K562 (cell line): Measurements from ENCODE around the gene RNPEP. TPM values are rescaled to one million over a fixed set of nuclear protein-coding genes. Genes with fewer than 3 reads are reported as not detected.
A peak's percentile ranks its signal among the peaks of the same experiment; 100 is the strongest.

ENCODE experiments used
- ATF6 ChIP-seq: sonication (generic); formaldehyde crosslinking; IDR thresholded peaks from 2 replicates; pipeline ENCODE4 v1.4.0; 2020; ENCODE audit warnings: mild to moderate bottlenecking, missing genetic modification reagents
- BACH1 ChIP-seq: fragments of 200-800 bp; sonication (Bioruptor generic); IDR thresholded peaks from 2 replicates; pipeline ENCODE4 v1.6.1; 2016; ENCODE audit warnings: missing genetic modification characterization, missing compliant biosample characterization
- ESRRA ChIP-seq: fragments of 450-650 bp; IDR thresholded peaks from 2 replicates; pipeline ENCODE4 v1.6.1; 2014; ENCODE audit warnings: low read depth, mild to moderate bottlenecking, moderate library complexity, borderline replicate concordance
- ETV1 ChIP-seq: fragments of 450-650 bp; conservative IDR thresholded peaks from 2 replicates; pipeline ENCODE4 v1.6.1; 2016; ENCODE audit warnings: missing genetic modification characterization, control low read depth, low read depth, missing compliant biosample characterization
- FOXP1 ChIP-seq: sonication (generic); formaldehyde crosslinking; IDR thresholded peaks from 2 replicates; pipeline ENCODE4 v1.8.0; 2022; ENCODE audit warnings: mild to moderate bottlenecking, missing genetic modification reagents
- JUN ChIP-seq, 2 experiments: sonication (generic) in 1 of 2; formaldehyde crosslinking in 1 of 2; IDR thresholded peaks; 2 replicates each; pipeline versions ENCODE4 v1.6.1 to v1.8.0; 2012 to 2022; ENCODE audit warnings: borderline replicate concordance in 2 of 2, mild to moderate bottlenecking in 2 of 2, improper control_type of control experiment in 1 of 2, low read depth in 1 of 2, low read length in 1 of 2, missing genetic modification reagents in 1 of 2
- L3MBTL2 ChIP-seq: fragments of 450-650 bp; IDR thresholded peaks from 2 replicates; pipeline ENCODE4 v1.6.1; 2016; ENCODE audit warnings: mild to moderate bottlenecking, moderate library complexity
- MITF ChIP-seq: IDR thresholded peaks from 2 replicates; pipeline ENCODE4 v1.6.1; 2014; ENCODE audit warnings: antibody characterized with exemption
- NR2F6 ChIP-seq: fragments of 450-650 bp; formaldehyde crosslinking; IDR thresholded peaks from 2 replicates; pipeline ENCODE4 v1.4.0; 2020; ENCODE audit warnings: mild to moderate bottlenecking
- NR4A1 ChIP-seq, 2 experiments: fragments of 250-450 bp in 1 of 2; fragments of 450-650 bp in 1 of 2; sonication (Bioruptor Pico) in 1 of 2; IDR thresholded peaks; 2 replicates each; pipeline versions ENCODE4 v1.4.0 to v1.6.1; 2016 to 2020; ENCODE audit warnings: mild to moderate bottlenecking in 2 of 2, missing compliant biosample characterization in 1 of 2, missing genetic modification characterization in 1 of 2, moderate library complexity in 1 of 2
- POLR2G ChIP-seq: fragments of 200-400 bp; formaldehyde crosslinking; IDR thresholded peaks from 2 replicates; pipeline ENCODE4 v1.6.1; 2017; ENCODE audit warnings: low read depth, mild to moderate bottlenecking, antibody characterized with exemption, low read length, moderate library complexity
- RBBP5 ChIP-seq: fragments of 200-600 bp; sonication (generic); IDR thresholded peaks from 2 replicates; pipeline ENCODE4 v1.6.1; 2012; ENCODE audit warnings: borderline replicate concordance, mild to moderate bottlenecking, low read length, control low read depth, inconsistent platforms; ENCODE audit not compliant: insufficient read depth, poor library complexity, severe bottlenecking
- RNF2 ChIP-seq: sonication (generic); IDR thresholded peaks from 2 replicates; pipeline ENCODE4 v1.6.1; 2016
- SREBF2 ChIP-seq: sonication (generic); formaldehyde crosslinking; IDR thresholded peaks from 2 replicates; pipeline ENCODE4 v1.4.0; 2020; ENCODE audit warnings: mild to moderate bottlenecking, missing genetic modification reagents
- STAT6 ChIP-seq: sonication (generic); formaldehyde crosslinking; IDR thresholded peaks from 2 replicates; pipeline ENCODE4 v1.8.1; 2023; ENCODE audit warnings: mild to moderate bottlenecking, missing genetic modification reagents
- TEAD4 ChIP-seq, 2 experiments: sonication (generic) in 1 of 2; formaldehyde crosslinking in 1 of 2; IDR thresholded peaks; 2 replicates each; pipeline versions ENCODE4 v1.6.1 to v1.8.0; 2012 to 2022; ENCODE audit warnings: borderline replicate concordance in 1 of 2, inconsistent platforms in 1 of 2, low read length in 1 of 2, mild to moderate bottlenecking in 1 of 2, missing genetic modification reagents in 1 of 2
- ZBTB17 ChIP-seq: fragments of 450-650 bp; formaldehyde crosslinking; IDR thresholded peaks from 2 replicates; pipeline ENCODE4 v1.4.0; 2020; ENCODE audit warnings: mild to moderate bottlenecking
- ZC3H4 ChIP-seq: sonication (generic); formaldehyde crosslinking; IDR thresholded peaks from 2 replicates; pipeline ENCODE4 v1.9.0; 2021; ENCODE audit warnings: missing genetic modification reagents, borderline replicate concordance
- ZFX ChIP-seq: sonication (generic); formaldehyde crosslinking; IDR thresholded peaks from 2 replicates; pipeline ENCODE4 v1.8.0; 2022; ENCODE audit warnings: mild to moderate bottlenecking, missing genetic modification reagents, moderate library complexity
- ZNF347 ChIP-seq: fragments of 450-650 bp; formaldehyde crosslinking; IDR thresholded peaks from 2 replicates; pipeline ENCODE4 v1.4.0; 2020; ENCODE audit warnings: low read depth, mild to moderate bottlenecking, moderate library complexity
- polyA plus RNA-seq, 8 experiments: library from polyadenylated mRNA; depleted of rRNA in 4 of 8; stranded (reverse) in 5 of 8; unstranded in 3 of 8; fragments of >200 nt; fragmentation: Nextera tagmentation in 2 of 8; fragmentation: Illumina TruSeq in 1 of 8; extraction: Ambion mirVana in 2 of 8; extraction: Trizol in 1 of 8; gene quantifications; 2 replicates each; pipeline versions ENCODE4 v1.2.1 to v1.2.3, GENCODE V29; 2011 to 2014; ENCODE audit warnings: inconsistent platforms in 1 of 8, missing spikeins in 1 of 8
- total RNA-seq, 7 experiments: library from RNA; depleted of rRNA in 6 of 7; stranded (reverse); fragments of >200 nt in 6 of 7; fragmentation: Illumina TruSeq in 2 of 7; extraction: Trizol in 2 of 7; gene quantifications; 2 replicates each; pipeline versions ENCODE4 v1.2.1 to v1.2.3, GENCODE V29; 2011 to 2021; ENCODE audit warnings: low replicate concordance in 1 of 7

The RNPEP gene
- total and polyA plus RNA-seq, 9 of the 15 experiments (the other 6 are each of a cell fraction or from before 2014, with no cell fraction given), result 27.5 to 131 (median 63.4) TPM

GRCh38 chr1:202017749-202018467 is 35.5 kb downstream of the RNPEP start (continued):
- TF ChIP-seq ETV1 (tag) (0 out of 2 replicates have a peak, but pooled peaks have one; percentile 14), POLR2G (0 out of 2 replicates have a peak, but pooled peaks have one; percentile 18), STAT6 (no peak), SREBF2 (CRISPR knock-in tag) (0 out of 2 replicates have a peak, but pooled peaks have one; percentile 44), JUN (IDR thresholded peaks at IDR 0.05; ENCODE audit: borderline replicate concordance, low read depth, low read length) (no peak), JUN (CRISPR knock-in tag; IDR thresholded peaks at IDR 0.05; ENCODE audit: borderline replicate concordance) (peak; percentile 29; the same call in 1 of the 2 replicates), ZBTB17 (0 out of 2 replicates have a peak, but pooled peaks have one; percentile 11), L3MBTL2 (peak; percentile 47; the same call in 1 of the 2 replicates), FOXP1 (CRISPR knock-in tag) (0 out of 2 replicates have a peak, but pooled peaks have one; percentile 20), ATF6 (0 out of 2 replicates have a peak, but pooled peaks have one; percentile 42), ESRRA (0 out of 2 replicates have a peak, but pooled peaks have one; percentile 12), RNF2 (no peak), NR2F6 (CRISPR knock-in tag) (no peak), ZNF347 (CRISPR knock-in tag) (no peak), TEAD4 (IDR thresholded peaks at IDR 0.05; ENCODE audit: low read length) (no peak), TEAD4 (CRISPR knock-in tag; IDR thresholded peaks at IDR 0.05; ENCODE audit: borderline replicate concordance) (no peak), RBBP5 (peak; percentile 54), ZC3H4 (CRISPR knock-in tag) (peak; percentile 53; the same call in 1 of the 2 replicates), MITF (no peak), BACH1 (tag) (no peak), ZFX (CRISPR knock-in tag) (0 out of 2 replicates have a peak, but pooled peaks have one; percentile 27), NR4A1 (CRISPR knock-in tag; IDR thresholded peaks at IDR 0.05) (no peak), NR4A1 (tag; IDR thresholded peaks at IDR 0.05) (peak; percentile 16; the same call in 1 of the 2 replicates)
